OCI-LY7 (cell line): Measurements from ENCODE around the gene EPHB1.

Experiments used
- CTCF ChIP-seq: fragments of 200-600 bp; sonication (generic); conservative IDR thresholded peaks from 2 replicates; pipeline ENCODE4 v1.5.1; 2014; ENCODE audit warnings: mild to moderate bottlenecking, antibody characterized with exemption, low read length, moderate library complexity, mixed read lengths
- EZH2phosphoT487 ChIP-seq: fragments of 200-600 bp; sonication (generic); IDR thresholded peaks from 2 replicates; pipeline ENCODE4 v1.6.1; 2018; ENCODE audit warnings: low read depth, borderline replicate concordance, mild to moderate bottlenecking, mixed run types, antibody characterized with exemption, low read length, moderate library complexity, mixed read lengths

DNA sequence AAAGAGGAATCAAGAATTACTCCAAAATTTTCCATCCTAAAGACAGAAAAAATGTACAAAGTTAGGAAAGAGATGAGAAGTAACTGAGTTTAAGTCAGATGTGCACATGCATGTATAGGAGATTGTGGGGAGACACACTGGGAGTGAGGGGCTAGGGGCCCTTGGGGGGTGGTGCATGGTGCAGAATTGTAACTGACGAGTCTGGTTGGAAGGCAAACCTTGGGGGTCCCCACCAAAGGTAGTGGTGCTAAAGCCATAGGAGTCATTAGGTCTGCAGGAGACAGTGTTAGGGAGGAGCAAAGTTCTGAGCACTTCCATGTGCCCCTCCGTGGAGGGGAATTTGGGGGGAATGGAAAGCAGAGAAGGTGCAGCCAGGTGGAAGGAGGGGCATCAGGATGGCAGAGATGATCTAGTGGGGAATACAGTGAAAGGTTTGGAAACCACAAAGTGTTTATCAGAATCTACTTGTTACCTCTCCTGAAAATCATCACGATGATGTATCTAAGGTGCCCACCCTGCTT lies 37.5 kb upstream of the EPHB1 start:
- TF ChIP-seq CTCF (no peak), EZH2phosphoT487 (no peak)
